ENCODE data around the gene DLGAP1.
"Not testable (repeated sequence)": the region's sequence is repeated elsewhere in the genome, so short reads cannot be mapped to it uniquely, and the experiment has no call there.

DLGAP1 gene

GRCh38 chr18:4335386-4335785, 119.7 kb downstream of the DLGAP1 start:
- no peak overlapping the region for H3K4me3 ChIP-seq (ENCODE audit: low read depth, low read length)
- no peak for TF ChIP-seq CTCF (IDR thresholded peaks at IDR 0.05; ENCODE audit: insufficient read depth, low read depth, low read length, missing control alignments)
- no peak for DNase-seq (ENCODE audit: low read depth)

- no peak for DNase-seq (ENCODE audit: low read depth)
- H3K4me3 ChIP-seq (ENCODE audit: low read depth, low read length) = no peak overlapping the region
- TF ChIP-seq CTCF (IDR thresholded peaks at IDR 0.05; ENCODE audit: insufficient read depth, low read depth, low read length, missing control alignments) = no peak
Measured at GRCh38 chr18:4333043-4333442, 122.1 kb downstream of the DLGAP1 start.

GRCh38 chr18:4319738-4320677, 135.1 kb downstream of the DLGAP1 start:
- no peak for TF ChIP-seq CTCF (IDR thresholded peaks at IDR 0.05; ENCODE audit: insufficient read depth, low read depth, low read length, missing control alignments)
- no peak overlapping the region for H3K4me3 ChIP-seq (ENCODE audit: low read depth, low read length)
- DNase-seq (ENCODE audit: low read depth) = peak; percentile 48

GRCh38 chr18:4318311-4318710, 136.8 kb downstream of the DLGAP1 start:
- H3K4me3 ChIP-seq (ENCODE audit: low read depth, low read length) = no peak overlapping the region
- DNase-seq (ENCODE audit: low read depth) = no peak
- no peak for TF ChIP-seq CTCF (IDR thresholded peaks at IDR 0.05; ENCODE audit: insufficient read depth, low read depth, low read length, missing control alignments)

GRCh38 chr18:4311945-4312344, 143.2 kb downstream of the DLGAP1 start:
- H3K4me3 ChIP-seq (ENCODE audit: low read depth, low read length); DNase-seq (ENCODE audit: low read depth): not testable (repeated sequence)

- no peak overlapping the region for H3K4me3 ChIP-seq (ENCODE audit: low read depth, low read length)
- DNase-seq (ENCODE audit: low read depth) = no peak
- no peak for TF ChIP-seq CTCF (IDR thresholded peaks at IDR 0.05; ENCODE audit: insufficient read depth, low read depth, low read length, missing control alignments)
Measured at GRCh38 chr18:4311136-4311535, 144.0 kb downstream of the DLGAP1 start.

- no peak overlapping the region for H3K4me3 ChIP-seq (ENCODE audit: low read depth, low read length)
- no peak for TF ChIP-seq CTCF (IDR thresholded peaks at IDR 0.05; ENCODE audit: insufficient read depth, low read depth, low read length, missing control alignments)
- DNase-seq (ENCODE audit: low read depth) = no peak
Measured at GRCh38 chr18:4309227-4309626, 145.9 kb downstream of the DLGAP1 start.
